GM10266 (cell line): ENCODE measurements around the gene TTC8.

Source experiments
- DNase-seq: peaks from one replicate; pipeline ENCODE4 v3.0.0; 2012; ENCODE audit errors: extremely low spot score
- CTCF ChIP-seq: IDR thresholded peaks from 2 replicates; pipeline ENCODE4 v1.5.1; 2012; ENCODE audit warnings: mild to moderate bottlenecking, low read depth; ENCODE audit not compliant: control insufficient read depth, insufficient read depth; ENCODE audit errors: missing control alignments

The TTC8 gene

GRCh38 chr14:88791629-88792472, 32.6 kb upstream of the TTC8 start:
- TF ChIP-seq CTCF, result no peak
- peak; percentile 22 for DNase-seq

- peak; percentile 33 for TF ChIP-seq CTCF
- DNase-seq, result peak; percentile 85
Measured at GRCh38 chr14:88792473-88793258, 31.8 kb upstream of the TTC8 start, which contains the start of gene EML5. Gene EML5 (minus strand): TSS chr14:88792953. CDS start chr14:88792503, 450 bp downstream.

- TF ChIP-seq CTCF, result no peak
- DNase-seq, result no peak
Measured at GRCh38 chr14:88793259-88793625, 31.2 kb upstream of the TTC8 start.

- no peak for TF ChIP-seq CTCF
- no peak for DNase-seq
Measured at GRCh38 chr14:88798156-88798555, 26.3 kb upstream of the TTC8 start.

- DNase-seq, result no peak
- no peak for TF ChIP-seq CTCF
Measured at GRCh38 chr14:88799522-88799921, 24.9 kb upstream of the TTC8 start.

GRCh38 chr14:88802596-88802995, 21.9 kb upstream of the TTC8 start:
- TF ChIP-seq CTCF, result no peak
- no peak for DNase-seq

- DNase-seq, result no peak
- no peak for TF ChIP-seq CTCF
Measured at GRCh38 chr14:88804035-88804434, 20.4 kb upstream of the TTC8 start.
